GM12872 (cell line): Measurements from ENCODE around the gene ASPG.

ENCODE experiments used
- CTCF ChIP-seq: IDR thresholded peaks from 3 replicates; pipeline ENCODE4 v1.5.1; 2011; ENCODE audit warnings: low read depth, mild to moderate bottlenecking, low read length, moderate library complexity; ENCODE audit not compliant: insufficient read depth

ASPG gene

GRCh38 chr14:104064003-104064402 is 21.5 kb upstream of the ASPG start:
- no peak for TF ChIP-seq CTCF

GRCh38 chr14:104066279-104066678 is 19.2 kb upstream of the ASPG start:
- no peak for TF ChIP-seq CTCF

GRCh38 chr14:104066719-104067295 is 18.7 kb upstream of the ASPG start:
- no peak for TF ChIP-seq CTCF

GRCh38 chr14:104069541-104069940 is 16.0 kb upstream of the ASPG start:
- no peak for TF ChIP-seq CTCF

GRCh38 chr14:104072586-104072985 is 12.9 kb upstream of the ASPG start:
- TF ChIP-seq CTCF: no peak

- no peak for TF ChIP-seq CTCF
Observed at GRCh38 chr14:104073764-104074163, 11.7 kb upstream of the ASPG start.

- TF ChIP-seq CTCF: peak; percentile 48
Observed at GRCh38 chr14:104075530-104076151, 9.9 kb upstream of the ASPG start.

GRCh38 chr14:104076743-104077142 is 8.8 kb upstream of the ASPG start:
- no peak for TF ChIP-seq CTCF
